HFFc6 (cell line): ENCODE measurements around the gene FLAD1. TPM values are rescaled to one million over a fixed set of nuclear protein-coding genes. Genes with fewer than 3 reads are reported as not detected.
"Not testable (repeated sequence)": the region's sequence is repeated elsewhere in the genome, so short reads cannot be mapped to it uniquely, and the experiment has no call there.

ENCODE experiments used
- DNase-seq: peaks from one replicate; pipeline ENCODE4 v3.0.0-alpha.2; 2018
- H3K27ac Mint-ChIP-seq: 2 replicates; pipeline ENCODE4 v1.8.0; 2020; ENCODE audit warnings: mild to moderate bottlenecking, mixed read lengths
- H3K27me3 Mint-ChIP-seq: 2 replicates; pipeline ENCODE4 v1.8.0; 2021; ENCODE audit warnings: mild to moderate bottlenecking, moderate library complexity, mixed read lengths; ENCODE audit not compliant: insufficient read depth
- H3K36me3 Mint-ChIP-seq: 2 replicates; pipeline ENCODE4 v1.8.0; 2021; ENCODE audit warnings: low read depth, mixed read lengths
- H3K4me1 Mint-ChIP-seq: 2 replicates; pipeline ENCODE4 v1.8.0; 2020; ENCODE audit warnings: low read depth, mixed read lengths
- H3K4me3 Mint-ChIP-seq: 2 replicates; pipeline ENCODE4 v1.8.0; 2020; ENCODE audit warnings: mild to moderate bottlenecking, moderate library complexity, mixed read lengths
- H3K9me3 Mint-ChIP-seq: 2 replicates; pipeline ENCODE4 v1.8.0; 2020; ENCODE audit warnings: mild to moderate bottlenecking, mixed read lengths
- total RNA-seq, 6 experiments: library from RNA; stranded (reverse); fragmentation: NEBNext Ultra II Directional; extraction: Animal tissue kit (Norgen Biotek cat#: 25700); gene quantifications; 2 replicates in 1 of 6; 3 replicates in 5 of 6; pipeline ENCODE4 v1.2.3, GENCODE V29; 2021
- TF ChIP-seq, protein P1 (sequence below): fragments of 200-600 bp; sonication (generic); IDR thresholded peaks from 2 replicates; pipeline ENCODE4 v1.5.0; 2021; ENCODE audit warnings: antibody characterized with exemption, mild to moderate bottlenecking

Gene FLAD1
- total RNA-seq, 6 experiments from 2014 or later, result 25.1 to 35.3 (median 29.6) TPM

DNA sequence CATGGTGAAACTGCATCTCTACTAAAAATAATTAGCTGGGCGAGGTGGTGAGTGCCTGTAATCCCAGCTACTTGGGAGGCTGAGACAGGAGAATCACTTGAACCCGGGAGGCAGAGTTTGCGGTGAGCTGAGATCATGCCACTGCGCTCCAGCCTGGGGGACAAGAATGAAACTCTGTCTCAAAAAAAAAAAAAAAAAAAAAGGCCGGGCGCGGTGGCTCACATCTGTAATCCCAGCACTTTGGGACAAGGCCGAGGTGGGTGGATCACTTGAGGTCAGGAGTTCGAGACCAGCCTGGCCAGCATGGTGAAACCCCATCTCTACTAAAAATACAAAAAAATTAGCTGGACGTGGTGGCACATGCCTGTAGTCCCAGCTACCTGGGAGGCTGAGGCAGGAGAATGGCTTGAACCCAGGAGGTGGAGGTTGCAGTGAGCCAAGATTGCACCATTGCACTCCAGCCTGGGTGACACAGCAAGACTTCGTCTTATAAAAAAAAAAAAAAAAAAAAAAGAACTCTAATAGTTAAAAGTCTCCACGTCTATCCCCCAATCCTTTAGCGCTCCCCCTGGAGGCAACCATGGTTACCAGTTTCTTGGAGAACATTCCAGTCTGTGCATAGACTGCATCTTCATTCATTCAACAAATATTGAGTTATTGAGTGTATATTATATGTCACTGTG, 12.3 kb downstream of the FLAD1 start:
- not testable (repeated sequence) for H3K36me3 Mint-ChIP-seq, H3K27me3 Mint-ChIP-seq, H3K4me3 Mint-ChIP-seq, H3K9me3 Mint-ChIP-seq, H3K27ac Mint-ChIP-seq
- H3K4me1 Mint-ChIP-seq, result peaks cover 34% of the 10 kb centered on the region
- TF ChIP-seq, protein P1, sequence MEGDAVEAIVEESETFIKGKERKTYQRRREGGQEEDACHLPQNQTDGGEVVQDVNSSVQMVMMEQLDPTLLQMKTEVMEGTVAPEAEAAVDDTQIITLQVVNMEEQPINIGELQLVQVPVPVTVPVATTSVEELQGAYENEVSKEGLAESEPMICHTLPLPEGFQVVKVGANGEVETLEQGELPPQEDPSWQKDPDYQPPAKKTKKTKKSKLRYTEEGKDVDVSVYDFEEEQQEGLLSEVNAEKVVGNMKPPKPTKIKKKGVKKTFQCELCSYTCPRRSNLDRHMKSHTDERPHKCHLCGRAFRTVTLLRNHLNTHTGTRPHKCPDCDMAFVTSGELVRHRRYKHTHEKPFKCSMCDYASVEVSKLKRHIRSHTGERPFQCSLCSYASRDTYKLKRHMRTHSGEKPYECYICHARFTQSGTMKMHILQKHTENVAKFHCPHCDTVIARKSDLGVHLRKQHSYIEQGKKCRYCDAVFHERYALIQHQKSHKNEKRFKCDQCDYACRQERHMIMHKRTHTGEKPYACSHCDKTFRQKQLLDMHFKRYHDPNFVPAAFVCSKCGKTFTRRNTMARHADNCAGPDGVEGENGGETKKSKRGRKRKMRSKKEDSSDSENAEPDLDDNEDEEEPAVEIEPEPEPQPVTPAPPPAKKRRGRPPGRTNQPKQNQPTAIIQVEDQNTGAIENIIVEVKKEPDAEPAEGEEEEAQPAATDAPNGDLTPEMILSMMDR, result peak; percentile 78
- peak; percentile 81 for DNase-seq

DNA sequence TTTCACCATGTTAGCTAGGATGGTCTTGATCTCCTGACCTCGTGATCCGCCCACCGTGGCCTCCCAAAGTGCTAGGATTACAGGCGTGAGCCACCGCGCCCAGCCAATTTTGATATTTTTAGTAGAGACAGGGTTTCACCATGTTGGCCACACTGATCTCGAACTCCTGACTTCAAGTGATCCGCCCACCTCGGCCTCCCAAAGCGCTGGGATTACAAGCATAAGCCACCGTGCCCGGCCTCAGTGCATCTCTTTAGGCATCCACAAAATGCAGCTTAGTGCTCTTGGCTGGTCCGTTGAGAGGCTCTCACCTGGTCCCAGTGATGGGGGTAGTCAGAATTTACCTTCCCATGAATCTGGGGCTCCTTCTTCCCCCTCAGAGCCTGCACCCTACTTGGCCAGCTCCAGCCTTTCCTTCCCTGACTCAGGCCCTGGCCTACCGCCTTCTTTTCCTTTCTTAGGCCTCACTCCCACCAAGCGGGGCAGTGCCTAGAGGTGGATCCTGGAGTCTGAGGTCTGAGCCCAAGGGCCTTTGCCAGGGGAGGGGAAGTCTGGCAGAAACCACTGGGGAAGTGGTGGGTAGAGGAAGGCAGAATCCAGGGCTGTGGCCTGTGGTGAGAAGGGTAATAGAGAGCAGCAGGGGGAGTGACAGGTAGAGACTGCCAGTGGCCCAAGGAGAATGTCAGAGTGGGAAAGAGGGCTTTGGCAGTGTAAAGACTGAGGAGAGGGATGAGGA, 14.0 kb downstream of the FLAD1 start:
- no peak for DNase-seq
- H3K27me3 Mint-ChIP-seq, result peaks cover 4% of the 10 kb centered on the region
- no peak overlapping the region for H3K4me3 Mint-ChIP-seq
- TF ChIP-seq, protein P1, result no peak
- peaks cover 34% of the 10 kb centered on the region for H3K4me1 Mint-ChIP-seq
- H3K27ac Mint-ChIP-seq, result no peak overlapping the region
- H3K36me3 Mint-ChIP-seq, result no peaks in the 10 kb centered on the region
- no peaks in the 10 kb centered on the region for H3K9me3 Mint-ChIP-seq

DNA sequence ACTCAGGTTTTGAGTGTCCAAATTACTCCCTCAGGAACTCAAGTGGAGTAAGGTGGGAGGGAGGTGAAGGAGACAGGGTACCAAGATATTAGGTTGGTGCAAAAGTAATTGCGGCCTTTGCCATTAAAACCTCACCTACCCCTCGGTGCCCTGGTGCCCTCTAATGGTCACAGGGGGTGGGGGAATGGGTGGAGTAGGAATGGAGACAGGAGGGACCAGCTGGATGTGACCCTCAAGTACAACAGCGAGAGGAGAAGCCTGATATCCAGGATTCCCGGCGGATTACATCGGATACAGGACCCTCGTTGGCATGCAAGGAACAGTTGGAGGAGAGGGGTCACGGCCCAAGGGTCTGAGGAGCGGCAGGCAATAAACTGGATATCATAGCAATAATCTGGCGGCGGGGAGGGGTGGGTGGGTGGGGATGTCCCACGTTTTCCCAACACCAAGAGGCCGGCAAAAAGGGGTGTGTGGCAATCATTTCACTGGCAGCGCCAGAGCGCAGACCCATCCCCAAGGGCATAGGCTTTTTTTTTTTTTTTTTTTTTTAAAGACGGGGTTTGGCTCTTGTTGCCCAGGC, 15.1 kb downstream of the FLAD1 start:
- H3K27ac Mint-ChIP-seq, result no peak overlapping the region
- no peak overlapping the region for H3K4me3 Mint-ChIP-seq
- H3K36me3 Mint-ChIP-seq, result no peaks in the 10 kb centered on the region
- TF ChIP-seq, protein P1, result no peak
- H3K9me3 Mint-ChIP-seq, result no peaks in the 10 kb centered on the region
- H3K27me3 Mint-ChIP-seq, result peaks cover 2% of the 10 kb centered on the region; the same call in 1 of the 2 replicates
- H3K4me1 Mint-ChIP-seq, result peaks cover 34% of the 10 kb centered on the region
- DNase-seq, result no peak

DNA sequence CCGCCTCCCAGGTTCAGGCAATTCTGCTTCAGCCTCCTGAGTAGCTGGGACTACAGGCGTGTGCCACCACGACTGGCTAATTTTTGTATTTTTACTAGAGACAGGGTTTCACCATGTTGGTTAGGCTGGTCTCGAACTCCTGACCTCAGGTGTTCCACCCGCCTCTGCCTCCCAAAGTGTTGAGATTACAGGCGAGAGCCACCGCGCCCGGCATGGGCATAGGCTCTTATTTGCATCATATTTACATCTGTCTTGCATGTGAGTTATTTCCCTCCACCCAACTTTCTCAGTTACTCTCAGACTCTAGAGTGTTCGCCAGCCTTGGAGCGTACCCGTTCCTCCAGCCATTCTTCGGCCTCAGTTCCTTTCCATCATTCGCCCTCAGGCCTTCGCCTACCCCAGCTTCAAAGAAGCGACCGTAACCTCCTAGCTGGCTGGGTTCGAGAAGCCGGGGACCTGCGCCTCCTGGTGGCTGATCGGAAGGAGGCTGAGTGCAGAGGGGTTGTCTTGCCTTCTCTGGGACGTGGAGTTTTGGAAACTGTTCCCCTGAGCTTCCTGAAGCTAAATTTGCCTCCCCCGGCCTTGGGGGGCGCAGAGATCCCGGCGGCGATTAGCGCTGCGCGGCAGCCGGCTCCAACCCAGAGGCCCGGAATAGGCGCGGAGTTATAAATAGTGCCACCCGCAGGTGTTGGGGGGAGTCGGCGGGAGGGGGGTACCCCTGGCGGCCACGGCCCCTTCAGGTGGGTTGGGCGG, 15.8 kb downstream of the FLAD1 start:
- DNase-seq, result peak; percentile 56

More for the DNA sequence above, 15.8 kb downstream of the FLAD1 start:
- Mint-ChIP-seq H3K9me3 (no peaks in the 10 kb centered on the region), H3K27me3 (peaks cover 2% of the 10 kb centered on the region; the same call in 1 of the 2 replicates), H3K4me3 (peak overlapping the region; percentile 64), H3K27ac (peak overlapping the region; percentile 58), H3K4me1 (peaks cover 29% of the 10 kb centered on the region), H3K36me3 (no peaks in the 10 kb centered on the region)
- TF ChIP-seq, protein P1, result peak; percentile 91
